RWPE1 (cell line): ENCODE results near the gene ZNF563.

Experiments used
- CTCF ChIA-PET: fragments of 350-600 bp; sonication (Branson Sonifier 250); formaldehyde crosslinking; extraction: SDS; loops from one replicate; lab custom pipeline; 2021; lab: Yijun Ruan, JAX
- POLR2A ChIA-PET: fragments of 400-600 bp; formaldehyde crosslinking; extraction: SDS; loops from one replicate; lab custom pipeline; 2020; ENCODE audit warnings: antibody characterized with exemption; ENCODE audit not compliant: low non-redundant PET; lab: Yijun Ruan, JAX
- DNase-seq: peaks from one replicate; pipeline ENCODE4 v3.0.0; 2012; ENCODE audit warnings: low spot score
- H3K27ac ChIP-seq: fragments of 450-650 bp; 2 replicates; pipeline ENCODE4 v1.5.1; 2017
- CTCF ChIP-seq: fragments of 450-650 bp; conservative IDR thresholded peaks from 2 replicates; pipeline ENCODE4 v1.5.1; 2017; ENCODE audit warnings: low read depth, mild to moderate bottlenecking

The ZNF563 gene

GRCh38 chr19:12295191-12295590 lies 38.2 kb downstream of the ZNF563 start:
- H3K27ac ChIP-seq: peak overlapping the region; percentile 85
- ChIA-PET POLR2A (no interaction called here), CTCF (no interaction called here)
- DNase-seq: no peak
- TF ChIP-seq CTCF: no peak

DNA sequence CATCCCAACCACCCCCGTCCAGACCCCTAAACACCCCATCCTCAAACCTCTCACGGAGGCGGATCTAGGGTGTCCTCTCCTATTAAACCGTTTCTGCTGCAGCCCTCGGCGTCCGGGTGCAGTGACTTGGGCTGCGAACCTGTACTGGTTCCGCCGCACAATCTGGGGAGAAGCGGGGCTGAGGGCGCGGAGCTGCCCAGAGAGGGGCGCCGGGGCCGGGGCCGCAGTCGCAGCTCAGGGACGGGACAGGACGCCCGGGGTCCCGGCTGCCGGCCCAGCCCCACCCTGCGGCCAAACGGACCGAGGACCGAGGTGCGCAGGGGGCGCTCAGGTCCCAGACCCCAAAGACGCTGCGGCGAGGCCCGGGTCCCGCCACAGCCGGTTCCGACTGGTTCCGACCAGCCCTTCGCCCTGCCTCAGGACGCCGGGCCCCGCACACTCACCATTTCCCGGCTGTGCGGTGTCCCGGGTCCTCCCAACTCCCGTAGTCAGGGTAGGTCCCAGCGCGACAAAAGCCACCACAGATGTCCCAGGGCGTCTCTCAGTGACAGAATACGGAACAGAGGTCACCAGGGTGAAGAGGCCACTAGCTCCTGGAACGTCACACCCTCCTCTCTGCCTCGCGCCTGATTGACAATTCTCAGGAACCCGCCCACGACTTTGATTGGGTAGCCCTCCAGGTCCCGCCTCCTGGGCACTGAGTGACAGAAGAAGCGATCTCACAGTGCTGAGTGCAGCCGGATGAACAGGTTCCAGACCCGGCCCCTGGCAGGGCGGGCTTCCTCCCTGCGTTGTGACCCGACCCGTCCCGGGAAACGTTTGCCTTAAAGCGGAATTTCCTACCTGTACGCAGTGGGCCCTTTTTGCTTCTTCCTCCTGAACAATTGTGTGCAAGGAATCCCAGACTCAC lies 38.9 kb downstream of the ZNF563 start, which contains the start of gene ZNF44:
Gene ZNF44, minus strand, starts transcription at position 635 of the 910 bp plus-strand sequence. Its CDS starts 189 bp downstream, at position 446.
- ChIA-PET CTCF (no interaction called here), POLR2A (no interaction called here)
- DNase-seq: peak; percentile 96
- H3K27ac ChIP-seq: peak within 1 kb of the TSS; percentile 85
- no peak for TF ChIP-seq CTCF

GRCh38 chr19:12293777-12294248 lies 39.6 kb downstream of the ZNF563 start:
- DNase-seq: peak; percentile 58
- H3K27ac ChIP-seq: peak overlapping the region; percentile 85
- no peak for TF ChIP-seq CTCF
- POLR2A ChIA-PET: interaction anchor here (0.7 kb wide), 1 partner anchor 71 kb away, joined by 3 read pairs; no protein-coding TSS in a partner anchor
- CTCF ChIA-PET: no interaction called here

- TF ChIP-seq CTCF: no peak
- DNase-seq: no peak
- ChIA-PET POLR2A (no interaction called here), CTCF (no interaction called here)
- H3K27ac ChIP-seq: peak overlapping the region; percentile 85
Measured at GRCh38 chr19:12289790-12290065, 43.7 kb downstream of the ZNF563 start.

DNA sequence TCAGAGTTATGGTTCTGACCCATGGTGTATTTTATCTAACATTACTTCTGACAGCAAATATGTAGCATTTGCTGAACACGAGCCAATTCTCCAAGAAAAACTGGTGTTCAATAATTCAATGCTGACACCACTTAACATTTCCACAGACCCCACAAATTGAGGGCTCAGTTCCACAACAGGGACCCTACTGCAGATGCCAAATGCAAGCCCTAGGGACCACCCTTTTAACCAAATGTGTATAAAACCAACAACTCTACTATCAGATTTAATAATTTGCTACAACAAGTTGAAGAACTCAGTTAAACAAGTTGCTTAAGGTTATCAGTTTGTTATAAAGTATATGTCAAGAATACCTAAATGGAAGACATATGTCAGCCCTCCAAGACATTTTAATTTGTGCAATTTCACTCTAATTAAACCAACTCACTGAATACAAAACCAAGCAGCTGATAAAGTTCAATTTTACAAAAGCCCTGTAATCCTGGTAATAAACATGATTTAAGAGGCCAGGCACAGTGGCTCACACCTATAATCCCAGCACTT lies 45.4 kb downstream of the ZNF563 start:
- no peak for DNase-seq
- H3K27ac ChIP-seq: peak overlapping the region; percentile 85
- TF ChIP-seq CTCF: no peak
- CTCF ChIA-PET: no interaction called here
- POLR2A ChIA-PET: interaction anchor here (0.5 kb wide), 1 partner anchor 474 kb away, joined by 3 read pairs; the partner anchor contains the start of gene ZNF440

- H3K27ac ChIP-seq: no peak overlapping the region
- no peak for TF ChIP-seq CTCF
- ChIA-PET POLR2A (no interaction called here), CTCF (no interaction called here)
- no peak for DNase-seq
Measured at GRCh38 chr19:12284631-12285030, 48.8 kb downstream of the ZNF563 start.
